Neuron (in vitro differentiated cells): ENCODE data around the gene FBXO47.
"Not testable (repeated sequence)": the region's sequence is repeated elsewhere in the genome, so short reads cannot be mapped to it uniquely, and the experiment has no call there.

Source experiments
- H2AFZ ChIP-seq: one replicate; pipeline ENCODE4 v1.6.1; 2013; ENCODE audit warnings: low read depth, mild to moderate bottlenecking, inconsistent platforms, low read length, moderate library complexity
- H3K27me3 ChIP-seq: one replicate; pipeline ENCODE4 v1.6.1; 2013; ENCODE audit warnings: low read length; ENCODE audit not compliant: insufficient read depth
- H3K36me3 ChIP-seq: one replicate; pipeline ENCODE4 v1.6.1; 2013; ENCODE audit warnings: low read length; ENCODE audit not compliant: insufficient read depth
- H3K4me1 ChIP-seq: one replicate; pipeline ENCODE4 v1.6.1; 2013; ENCODE audit warnings: low read length; ENCODE audit not compliant: insufficient read depth
- H3K4me3 ChIP-seq: 2 replicates; pipeline ENCODE4 v1.5.1; 2013; ENCODE audit warnings: mild to moderate bottlenecking, low read length, moderate library complexity
- H3K9me3 ChIP-seq: one replicate; pipeline ENCODE4 v1.6.1; 2013; ENCODE audit warnings: low read length

Gene FBXO47

DNA sequence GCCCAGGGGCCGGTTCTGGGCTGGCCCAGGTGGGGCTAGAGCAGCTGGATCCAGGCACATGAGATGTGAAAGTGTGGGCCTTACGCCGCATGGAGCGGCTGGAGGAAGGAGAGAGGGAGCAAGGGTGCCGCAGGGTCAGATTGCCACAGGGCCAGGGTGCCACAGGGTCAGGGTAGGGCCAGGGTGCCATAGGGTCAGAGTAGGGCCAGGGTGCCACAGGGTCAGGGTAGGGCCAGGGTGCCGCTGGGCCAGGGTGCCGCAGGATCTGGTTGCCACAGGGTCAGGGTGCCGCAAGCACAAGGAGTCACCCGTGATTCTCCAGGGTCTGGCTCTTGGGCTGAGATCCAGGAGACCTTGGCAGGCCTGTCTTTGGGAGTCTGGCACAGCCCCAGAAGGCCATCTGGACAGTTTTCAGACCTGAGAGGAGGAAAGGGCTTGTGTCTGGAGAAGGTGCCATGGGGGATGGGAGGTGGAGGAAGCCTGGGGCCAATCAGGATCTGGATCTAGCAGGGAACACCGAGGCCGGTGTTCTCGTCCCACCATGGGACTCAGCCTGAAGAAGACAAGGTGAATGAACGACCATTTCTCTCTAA lies 54.9 kb downstream of the FBXO47 start:
- H3K4me1 ChIP-seq: no peaks in the 10 kb centered on the region
- no peaks in the 10 kb centered on the region for H3K9me3 ChIP-seq
- peaks cover 21% of the 10 kb centered on the region for H3K36me3 ChIP-seq
- H3K4me3 ChIP-seq: no peak overlapping the region
- no peak overlapping the region for H2AFZ ChIP-seq
- no peaks in the 10 kb centered on the region for H3K27me3 ChIP-seq

DNA sequence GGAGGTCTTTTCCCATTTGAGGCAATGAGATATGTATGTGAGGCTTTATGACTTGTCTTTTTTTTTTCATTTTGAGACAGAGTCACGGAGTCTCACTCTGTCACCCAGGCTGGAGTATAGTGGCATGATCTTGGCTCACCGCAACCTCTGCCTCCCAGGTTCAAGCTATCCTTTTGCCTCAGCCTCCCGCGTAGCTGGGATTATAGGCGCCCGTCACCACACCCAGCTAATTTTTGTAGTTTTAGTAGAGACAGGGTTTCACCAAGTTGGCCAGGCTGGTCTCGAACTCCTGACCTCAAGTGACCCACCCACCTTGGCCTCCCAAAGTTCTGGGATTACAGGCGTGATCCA lies 55.5 kb downstream of the FBXO47 start:
- H3K4me1 ChIP-seq, H3K4me3 ChIP-seq, H3K9me3 ChIP-seq, H3K27me3 ChIP-seq, H2AFZ ChIP-seq: not testable (repeated sequence)
- peaks cover 21% of the 10 kb centered on the region for H3K36me3 ChIP-seq

DNA sequence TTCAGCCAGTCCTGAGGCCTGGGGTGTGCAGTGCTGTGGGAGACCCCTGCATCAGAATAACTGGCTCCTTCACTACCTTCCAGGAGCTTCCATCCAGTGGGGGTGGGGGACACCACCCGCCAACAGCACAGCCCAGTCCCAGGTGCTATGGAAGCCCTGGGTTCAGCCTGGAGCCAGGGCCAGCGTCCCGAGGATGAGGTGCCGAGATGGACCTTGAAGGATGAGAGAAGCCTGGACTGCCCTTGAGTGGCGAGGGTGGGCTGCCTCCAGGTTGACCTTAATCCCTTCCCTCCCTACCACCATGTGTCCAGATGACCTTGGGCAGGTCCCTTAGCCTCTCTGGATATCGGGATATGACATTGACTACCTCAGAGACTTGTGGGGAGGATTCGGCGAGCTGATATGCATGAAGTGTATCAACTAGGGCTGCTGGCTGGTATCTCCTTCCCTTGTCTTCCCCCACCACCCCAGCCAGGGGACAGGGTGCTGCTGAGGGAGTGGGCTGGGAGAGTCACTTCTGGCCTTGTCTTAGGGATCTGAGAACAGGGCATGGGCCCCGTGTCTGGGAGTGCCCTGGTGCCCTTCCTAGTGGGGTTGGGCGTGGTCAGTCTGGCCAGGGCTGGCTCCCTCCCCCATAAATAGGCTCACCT lies 56.0 kb downstream of the FBXO47 start:
- no peaks in the 10 kb centered on the region for H3K9me3 ChIP-seq
- peaks cover 21% of the 10 kb centered on the region for H3K36me3 ChIP-seq
- H3K4me1 ChIP-seq: no peaks in the 10 kb centered on the region
- H3K4me3 ChIP-seq: no peak overlapping the region
- H3K27me3 ChIP-seq: no peaks in the 10 kb centered on the region
- no peak overlapping the region for H2AFZ ChIP-seq

DNA sequence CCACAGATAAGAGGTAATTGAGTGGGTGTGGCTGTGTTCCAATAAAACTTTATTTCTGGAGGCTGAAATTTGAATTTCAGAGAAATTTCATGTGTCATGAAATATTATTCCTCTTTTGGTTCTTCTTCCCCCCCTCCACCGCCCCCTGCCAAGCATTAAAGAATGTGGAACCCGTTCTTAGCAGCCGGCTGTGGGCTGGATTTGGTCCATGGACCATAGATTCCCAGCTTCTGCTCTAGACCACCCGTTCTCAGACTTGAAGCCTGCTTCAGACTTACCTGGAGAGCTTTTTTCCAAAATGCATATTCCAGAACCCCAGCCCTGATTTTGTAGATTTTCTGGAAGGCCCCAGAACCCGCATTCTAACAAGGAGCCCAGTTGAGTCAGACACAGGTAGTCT lies 56.9 kb downstream of the FBXO47 start:
- no peaks in the 10 kb centered on the region for H3K27me3 ChIP-seq
- no peaks in the 10 kb centered on the region for H3K4me1 ChIP-seq
- H3K36me3 ChIP-seq: peaks cover 16% of the 10 kb centered on the region
- H3K4me3 ChIP-seq: no peak overlapping the region
- no peak overlapping the region for H2AFZ ChIP-seq
- H3K9me3 ChIP-seq: no peaks in the 10 kb centered on the region

DNA sequence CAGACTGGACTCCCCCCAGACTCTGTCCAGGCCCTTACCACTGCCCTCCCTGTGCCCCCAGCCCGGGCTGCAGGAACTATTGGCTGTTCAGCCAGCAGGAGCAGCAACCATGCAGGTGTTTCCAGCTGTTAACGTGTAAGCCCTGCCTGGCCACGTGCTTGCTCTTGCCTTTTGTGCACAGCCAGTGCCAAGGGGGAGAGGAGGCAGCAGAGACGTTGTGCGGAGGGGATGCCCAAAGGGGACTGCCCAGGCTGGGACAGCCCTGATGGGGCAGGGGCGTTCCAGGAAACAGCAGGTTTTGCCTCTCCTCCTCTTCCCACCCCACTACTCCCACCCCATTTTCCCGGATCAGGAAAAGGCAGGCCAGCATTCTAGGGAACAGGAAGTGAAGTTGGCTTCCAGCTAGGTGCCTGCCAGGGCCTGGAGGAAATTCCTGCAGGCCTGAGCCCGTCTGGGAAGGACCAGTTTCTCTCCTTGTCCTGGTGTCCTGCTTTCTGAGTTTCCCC lies 58.5 kb downstream of the FBXO47 start:
- Histone ChIP-seq H3K9me3 (no peaks in the 10 kb centered on the region), H3K36me3 (peaks cover 8% of the 10 kb centered on the region), H2AFZ (no peak overlapping the region), H3K4me3 (no peak overlapping the region), H3K27me3 (no peaks in the 10 kb centered on the region), H3K4me1 (no peaks in the 10 kb centered on the region)

DNA sequence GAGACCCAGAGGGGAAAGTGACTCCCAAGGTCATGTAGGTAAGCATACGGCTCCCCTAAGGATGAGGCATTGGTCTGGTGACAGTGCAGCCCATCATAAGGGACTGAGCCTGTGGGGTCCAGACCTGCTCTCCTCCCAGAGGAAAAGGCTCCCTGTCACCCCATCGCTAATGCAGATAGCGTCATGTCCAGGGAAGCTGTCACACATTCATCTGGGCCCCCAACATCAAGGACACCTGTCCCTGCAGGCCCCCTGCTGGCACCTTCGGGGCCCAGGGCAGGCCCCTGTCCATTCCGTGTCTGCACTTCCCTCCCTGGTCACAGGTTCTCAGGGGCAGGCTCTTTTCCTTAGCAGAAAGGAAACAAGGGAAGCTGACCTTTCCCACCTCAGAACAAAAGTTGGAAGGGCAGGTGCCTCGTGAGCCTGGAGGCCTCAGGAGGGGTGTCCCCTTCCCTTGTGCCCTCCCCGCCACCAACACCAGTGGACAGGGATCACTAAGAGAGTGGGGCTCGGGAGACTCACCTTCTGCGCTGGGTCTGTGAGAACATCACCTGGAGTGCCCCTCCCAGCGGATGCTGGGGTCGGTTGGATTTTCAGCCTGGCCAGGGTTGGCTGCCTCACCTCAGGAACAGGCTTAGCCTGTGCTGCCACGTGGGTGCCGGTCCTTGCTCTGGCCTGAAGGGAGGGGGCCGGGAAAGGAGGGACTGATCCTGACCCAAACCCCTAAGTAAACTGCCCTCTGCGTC lies 59.1 kb downstream of the FBXO47 start:
- H3K36me3 ChIP-seq: peaks cover 10% of the 10 kb centered on the region
- H3K27me3 ChIP-seq: no peaks in the 10 kb centered on the region
- H2AFZ ChIP-seq: no peak overlapping the region
- H3K9me3 ChIP-seq: no peaks in the 10 kb centered on the region
- H3K4me3 ChIP-seq: no peak overlapping the region
- no peaks in the 10 kb centered on the region for H3K4me1 ChIP-seq

DNA sequence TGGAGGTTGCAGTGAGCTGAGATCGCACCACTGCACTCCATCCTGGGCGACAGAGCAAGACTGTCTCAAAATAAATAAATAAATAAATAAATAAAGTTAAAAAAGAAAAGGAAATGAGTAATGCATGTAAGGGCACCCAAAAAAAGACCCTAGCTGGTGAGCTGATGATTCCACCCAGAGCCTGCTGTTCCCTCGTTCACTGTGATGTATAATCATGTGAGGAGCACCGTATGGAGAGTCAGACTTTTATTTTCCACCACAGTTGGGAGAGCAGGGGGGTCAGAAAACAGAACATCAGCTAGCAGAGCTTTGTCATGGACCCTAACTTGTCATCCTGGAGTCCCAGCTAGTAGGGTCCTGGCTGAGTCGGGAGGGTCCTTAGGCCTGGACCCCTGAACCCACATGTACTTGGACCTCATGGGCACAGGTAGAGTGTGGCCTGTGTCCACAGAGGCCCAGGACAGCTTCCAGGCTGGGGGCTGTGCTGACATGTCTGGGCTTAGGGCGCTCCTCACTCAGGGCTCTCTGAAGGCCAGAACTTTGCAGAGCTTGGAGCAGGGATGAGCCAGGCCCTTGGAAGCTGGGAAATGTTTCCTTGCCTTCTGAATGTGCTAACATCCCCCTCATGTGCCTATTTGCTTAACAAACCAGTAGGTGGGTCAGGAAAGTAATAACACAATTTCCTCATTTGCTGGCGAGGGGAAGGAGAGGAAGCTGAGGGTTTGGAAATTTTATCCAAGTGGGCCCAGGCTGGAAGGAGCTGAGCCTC lies 60.6 kb downstream of the FBXO47 start:
- no peak overlapping the region for H3K4me3 ChIP-seq
- no peaks in the 10 kb centered on the region for H3K27me3 ChIP-seq
- no peak overlapping the region for H2AFZ ChIP-seq
- H3K36me3 ChIP-seq: peaks cover 10% of the 10 kb centered on the region
- H3K4me1 ChIP-seq: no peaks in the 10 kb centered on the region
- no peaks in the 10 kb centered on the region for H3K9me3 ChIP-seq

DNA sequence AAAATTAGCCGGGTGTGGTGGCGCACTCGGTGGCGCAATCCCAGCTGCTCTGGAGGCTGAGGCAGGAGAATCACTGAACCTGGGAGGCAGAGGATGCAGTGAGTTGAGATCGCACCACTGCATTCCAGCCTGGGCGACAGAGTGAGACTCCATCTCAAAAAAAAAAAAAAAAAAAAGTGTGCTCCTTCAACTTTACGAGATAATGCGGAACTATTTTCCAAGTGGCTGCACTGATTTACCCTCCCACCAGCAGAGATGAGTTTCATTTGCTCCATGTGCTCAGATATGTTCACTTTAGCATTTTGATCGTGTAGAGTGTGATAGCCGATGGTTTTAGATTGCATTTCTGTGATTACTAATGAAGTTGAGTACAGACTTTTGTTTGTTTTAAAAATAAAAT lies 61.8 kb downstream of the FBXO47 start:
- peaks cover 8% of the 10 kb centered on the region for H3K36me3 ChIP-seq

DNA sequence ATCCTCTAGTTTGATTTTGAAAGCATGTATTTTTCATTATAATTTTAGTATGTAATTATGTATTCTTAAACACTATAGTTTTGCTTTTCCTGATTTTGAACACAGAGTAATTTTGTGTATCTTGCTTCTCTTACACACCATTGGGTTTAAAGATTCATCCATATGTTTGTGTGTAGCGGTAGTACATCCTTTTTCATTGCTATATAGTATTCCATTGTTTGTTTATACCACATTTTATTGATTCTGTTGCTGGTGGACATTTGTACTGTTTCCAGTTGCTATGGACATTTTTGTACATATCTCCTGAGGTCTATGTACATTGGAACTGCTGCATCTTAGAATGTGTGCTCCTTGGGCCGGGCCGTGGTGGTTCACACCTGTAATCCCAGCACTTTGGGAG lies 62.3 kb downstream of the FBXO47 start:
- no peak overlapping the region for H2AFZ ChIP-seq
- no peaks in the 10 kb centered on the region for H3K4me1 ChIP-seq
- no peak overlapping the region for H3K4me3 ChIP-seq
- no peaks in the 10 kb centered on the region for H3K27me3 ChIP-seq
- peaks cover 8% of the 10 kb centered on the region for H3K36me3 ChIP-seq
- H3K9me3 ChIP-seq: no peaks in the 10 kb centered on the region

More for the DNA sequence above, 61.8 kb downstream of the FBXO47 start:
- H3K9me3 ChIP-seq: no peaks in the 10 kb centered on the region
- H3K27me3 ChIP-seq: no peaks in the 10 kb centered on the region
- no peak overlapping the region for H2AFZ ChIP-seq
- H3K4me1 ChIP-seq: no peaks in the 10 kb centered on the region
- H3K4me3 ChIP-seq: no peak overlapping the region

DNA sequence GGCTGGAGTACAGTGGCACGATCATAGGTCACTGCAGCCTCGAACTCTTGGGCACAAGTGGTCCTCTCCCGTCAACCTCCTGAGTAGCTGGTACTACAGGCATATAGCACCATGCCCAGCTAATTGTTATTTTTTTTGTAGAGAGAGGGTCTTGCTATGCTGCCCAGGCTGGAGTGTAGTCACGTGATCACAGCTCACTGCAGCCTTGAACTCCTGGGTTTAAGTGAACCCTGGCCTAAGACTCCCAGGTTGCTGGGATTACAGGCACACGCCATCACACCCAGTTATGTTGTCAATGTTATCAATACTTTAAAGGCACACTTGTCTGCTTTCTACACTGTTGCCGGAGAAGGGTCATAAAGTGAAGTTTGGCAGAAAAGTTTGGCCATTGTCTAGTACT lies 63.8 kb downstream of the FBXO47 start:
- no peaks in the 10 kb centered on the region for H3K4me1 ChIP-seq
- H3K9me3 ChIP-seq: no peaks in the 10 kb centered on the region
- peaks cover 19% of the 10 kb centered on the region for H3K36me3 ChIP-seq

DNA sequence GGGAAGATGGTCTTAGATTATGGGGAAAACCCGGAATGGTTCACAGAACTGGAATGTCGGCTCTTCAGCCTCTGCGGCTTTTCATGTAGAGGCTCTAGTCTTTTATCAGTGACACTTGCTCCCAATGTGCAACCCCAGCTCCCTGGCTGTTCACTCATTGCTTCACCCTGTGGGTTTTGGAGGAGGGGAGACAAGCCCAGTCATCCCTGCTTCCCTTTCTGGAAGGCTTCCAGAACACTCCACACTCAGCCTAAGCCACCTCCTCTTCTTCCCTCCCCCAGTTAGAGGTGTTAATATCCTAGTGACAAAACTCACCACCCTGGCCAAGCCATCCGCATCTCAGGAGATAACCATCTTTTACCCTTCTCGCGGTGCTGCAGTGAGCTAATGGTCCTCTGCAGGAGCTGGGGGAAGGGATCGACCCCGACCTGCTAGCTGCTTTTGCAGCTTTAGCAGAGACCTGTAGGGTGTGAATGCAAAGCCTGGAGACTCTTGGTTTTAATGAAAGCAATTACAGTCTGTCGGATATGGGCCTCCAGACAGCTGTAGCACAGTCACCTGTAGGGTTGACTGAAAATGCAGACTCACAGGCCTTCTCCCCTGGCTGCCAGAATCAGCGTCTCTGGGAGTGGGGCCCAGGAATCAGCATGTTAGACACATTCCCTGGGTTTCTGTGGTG lies 66.1 kb downstream of the FBXO47 start:
- no peaks in the 10 kb centered on the region for H3K27me3 ChIP-seq
- no peak overlapping the region for H3K4me3 ChIP-seq
- H2AFZ ChIP-seq: no peak overlapping the region
- peaks cover 22% of the 10 kb centered on the region for H3K36me3 ChIP-seq
- no peaks in the 10 kb centered on the region for H3K9me3 ChIP-seq
- peaks cover 5% of the 10 kb centered on the region for H3K4me1 ChIP-seq

More for the DNA sequence above, 63.8 kb downstream of the FBXO47 start:
- Histone ChIP-seq H3K4me3 (no peak overlapping the region), H2AFZ (no peak overlapping the region), H3K27me3 (no peaks in the 10 kb centered on the region)

DNA sequence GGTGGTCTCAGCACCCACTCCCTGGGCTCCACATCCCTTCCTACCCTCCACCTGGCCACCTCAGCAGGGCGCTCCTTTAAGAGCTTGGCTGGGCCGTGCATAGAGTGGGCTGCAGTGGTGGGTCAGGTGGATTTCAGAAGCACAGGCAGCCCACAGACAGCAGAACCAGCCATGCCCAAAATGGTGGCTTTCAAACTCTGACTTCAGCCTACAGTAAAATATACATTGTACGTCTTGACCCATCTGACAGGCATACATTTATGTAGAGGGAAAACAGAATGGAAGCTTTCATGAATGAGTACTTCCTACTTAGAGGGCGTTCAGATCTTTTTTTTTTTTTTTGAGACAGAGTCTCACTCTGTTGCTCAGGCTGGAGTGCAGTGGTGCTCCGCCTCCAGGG lies 67.8 kb downstream of the FBXO47 start:
- H3K9me3 ChIP-seq: no peaks in the 10 kb centered on the region
- H2AFZ ChIP-seq: no peak overlapping the region
- H3K4me1 ChIP-seq: peaks cover 11% of the 10 kb centered on the region
- H3K36me3 ChIP-seq: peaks cover 22% of the 10 kb centered on the region
- no peaks in the 10 kb centered on the region for H3K27me3 ChIP-seq
- no peak overlapping the region for H3K4me3 ChIP-seq
